HG03432 (cell line): ENCODE measurements around the gene CSH2.
"Not testable (repeated sequence)": the region's sequence is repeated elsewhere in the genome, so short reads cannot be mapped to it uniquely, and the experiment has no call there.

Experiments used
- ATAC-seq: cut with Tn5 transposase; IDR thresholded peaks from one replicate; pipeline ENCODE4 v1.9.1; 2021; ENCODE audit warnings: mild to moderate bottlenecking, moderate library complexity; ENCODE audit not compliant: unreplicated experiment

The CSH2 gene

DNA sequence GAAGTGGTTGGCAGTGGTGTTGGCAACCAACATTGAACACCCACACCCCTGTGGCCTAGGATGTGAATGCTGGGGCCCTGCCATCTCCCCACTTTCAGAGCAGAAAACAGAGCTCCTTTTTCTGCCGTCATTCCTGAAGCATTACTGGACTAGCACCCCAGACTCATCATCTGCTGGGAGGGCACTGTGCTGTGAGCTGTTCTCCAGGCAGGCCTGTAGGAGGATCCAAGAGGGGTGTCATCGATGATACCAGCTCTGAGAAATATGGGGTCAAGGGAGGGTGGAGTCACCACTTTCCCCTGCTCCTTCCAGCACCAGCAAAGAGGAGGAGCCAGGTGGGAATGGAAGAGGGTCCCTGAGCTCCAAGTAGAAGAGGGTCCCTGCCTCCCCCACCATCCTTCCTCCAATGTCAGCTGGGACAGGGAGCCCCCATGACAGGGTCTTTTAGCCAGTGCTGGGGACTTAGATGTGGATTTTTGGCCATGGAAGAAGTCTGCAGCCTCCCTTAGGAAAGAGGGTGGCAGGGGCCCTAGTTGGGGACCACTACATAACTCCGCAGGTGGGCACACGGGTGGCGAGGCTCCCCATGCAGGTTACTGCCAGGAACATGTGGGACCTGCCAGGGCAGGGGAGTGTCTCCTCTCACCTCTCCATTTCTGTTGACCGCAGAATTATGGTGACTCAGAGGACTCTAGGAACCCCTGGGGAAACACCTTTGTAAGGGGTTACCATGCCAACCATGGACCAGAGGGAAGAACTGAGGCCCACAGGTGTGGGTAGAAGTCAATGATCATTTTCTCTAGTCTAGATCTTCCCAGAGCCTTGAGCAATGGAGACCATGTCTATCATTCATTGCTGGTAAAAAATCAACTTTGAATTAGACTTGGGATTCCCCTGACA is 25.7 kb upstream of the CSH2 start:
- ATAC-seq, result not testable (repeated sequence)

DNA sequence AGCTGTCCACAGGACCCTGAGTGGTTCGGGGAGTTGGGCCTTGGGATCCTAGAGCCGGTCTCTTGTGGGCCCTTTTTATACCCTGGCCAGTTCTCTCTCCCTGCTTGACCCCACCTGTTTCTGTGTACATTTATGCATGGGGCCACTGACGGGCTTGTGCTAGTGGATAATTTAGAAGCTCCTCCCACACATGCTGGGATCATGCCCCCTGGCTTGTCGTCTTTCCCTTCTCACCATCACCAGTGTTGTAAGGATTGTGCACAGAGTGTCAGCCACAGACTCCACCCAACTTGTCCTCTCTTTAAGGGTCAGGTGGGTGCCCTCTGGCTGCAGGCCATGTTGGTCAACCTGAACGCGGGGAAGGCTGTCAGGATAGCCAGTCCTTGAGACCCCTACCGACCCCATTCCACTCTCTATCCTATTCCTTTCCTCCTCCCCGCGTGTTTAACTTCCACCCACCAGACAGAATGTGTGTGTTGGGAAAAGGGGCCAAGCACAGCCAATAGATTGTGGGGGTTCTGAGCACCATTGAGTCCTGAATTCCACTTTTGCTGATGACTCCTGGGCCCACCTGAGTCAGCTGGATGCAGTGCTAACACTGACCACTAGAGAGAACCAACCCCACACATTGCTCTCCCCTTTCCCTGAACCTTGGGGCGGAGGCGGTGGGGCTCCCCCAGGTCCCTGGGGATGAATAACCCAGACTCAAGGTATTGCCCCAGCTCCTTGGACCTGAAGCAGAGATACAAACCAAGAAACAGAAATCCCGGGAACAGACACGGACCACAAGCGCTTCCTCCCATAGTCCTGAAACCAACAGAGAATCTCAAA is 23.3 kb upstream of the CSH2 start, which contains the start of gene CSH1:
CSH1 (minus strand) TSS at position 51 of the 831 bp plus-strand sequence. CDS start 63 bp downstream, outside the sequence.
- ATAC-seq, result not testable (repeated sequence)

DNA sequence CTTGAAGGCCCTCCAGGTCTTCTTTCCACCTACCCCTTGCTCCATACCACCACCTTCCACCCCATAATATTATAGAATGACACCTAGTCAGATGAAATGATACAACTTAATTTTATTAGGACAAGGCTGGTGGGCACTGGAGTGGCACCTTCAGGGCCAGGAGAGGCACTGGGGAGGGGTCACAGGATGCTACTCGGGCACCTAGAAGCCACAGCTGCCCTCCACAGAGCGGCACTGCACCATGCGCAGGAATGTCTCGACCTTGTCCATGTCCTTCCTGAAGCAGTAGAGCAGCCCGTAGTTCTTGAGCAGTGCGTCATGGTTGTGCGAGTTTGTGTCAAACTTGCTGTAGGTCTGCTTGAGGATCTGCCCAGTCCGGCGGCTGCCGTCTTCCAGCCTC is 21.3 kb upstream of the CSH2 start:
- ATAC-seq, result not testable (repeated sequence)

DNA sequence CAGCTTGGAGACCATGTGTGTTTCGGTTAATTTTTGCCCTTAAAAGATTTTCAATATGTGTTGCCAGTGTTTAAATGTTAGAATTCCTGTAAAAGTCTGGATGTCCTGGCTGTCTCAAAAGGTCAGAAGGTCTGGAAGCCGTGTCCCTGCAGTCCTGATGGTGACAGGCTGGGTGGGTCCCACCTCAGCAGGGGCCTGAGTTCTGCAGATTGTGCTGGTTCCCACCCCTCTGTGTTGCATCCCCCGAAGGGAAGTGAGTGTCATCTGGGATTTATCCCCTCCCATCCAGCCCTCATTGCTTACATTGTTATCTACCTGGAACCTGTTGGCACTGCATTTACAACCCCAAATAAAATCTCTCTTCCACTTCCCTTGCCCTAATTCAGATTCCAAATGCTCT is 20.5 kb upstream of the CSH2 start:
- ATAC-seq, result not testable (repeated sequence)

DNA sequence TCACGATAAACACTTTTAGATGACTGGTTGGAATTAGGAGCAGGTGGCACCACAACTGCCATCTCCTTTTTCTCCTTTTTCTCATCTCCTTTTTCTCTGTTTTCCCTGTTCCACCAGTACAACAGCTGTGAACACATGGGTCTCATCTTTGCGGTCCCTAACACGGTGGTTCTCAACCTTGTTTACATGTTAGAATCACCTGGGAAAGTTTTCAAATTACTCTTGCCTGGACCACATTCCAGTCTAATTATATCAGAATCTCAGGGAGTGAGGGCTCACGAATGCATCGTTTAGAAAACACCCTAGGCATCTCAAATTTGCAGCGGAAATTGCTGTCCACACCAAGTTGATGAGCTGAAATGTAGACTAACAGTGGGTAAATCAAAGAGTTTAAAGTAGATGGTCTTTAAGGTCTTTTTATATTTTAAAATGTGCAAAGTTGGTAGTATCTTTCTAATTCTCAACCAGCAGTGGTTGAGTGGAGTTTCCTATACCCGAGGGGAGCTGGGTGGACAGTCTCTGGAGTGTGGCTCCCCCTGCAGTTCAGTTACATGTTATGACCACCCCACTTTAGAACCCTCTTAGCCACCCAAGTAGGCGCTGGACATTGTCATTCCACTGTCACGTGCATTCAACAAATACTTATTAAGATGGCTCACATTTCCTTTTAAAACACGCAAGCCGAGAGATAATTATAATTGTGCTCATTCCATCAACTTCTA is 19.0 kb upstream of the CSH2 start:
- not testable (repeated sequence) for ATAC-seq

DNA sequence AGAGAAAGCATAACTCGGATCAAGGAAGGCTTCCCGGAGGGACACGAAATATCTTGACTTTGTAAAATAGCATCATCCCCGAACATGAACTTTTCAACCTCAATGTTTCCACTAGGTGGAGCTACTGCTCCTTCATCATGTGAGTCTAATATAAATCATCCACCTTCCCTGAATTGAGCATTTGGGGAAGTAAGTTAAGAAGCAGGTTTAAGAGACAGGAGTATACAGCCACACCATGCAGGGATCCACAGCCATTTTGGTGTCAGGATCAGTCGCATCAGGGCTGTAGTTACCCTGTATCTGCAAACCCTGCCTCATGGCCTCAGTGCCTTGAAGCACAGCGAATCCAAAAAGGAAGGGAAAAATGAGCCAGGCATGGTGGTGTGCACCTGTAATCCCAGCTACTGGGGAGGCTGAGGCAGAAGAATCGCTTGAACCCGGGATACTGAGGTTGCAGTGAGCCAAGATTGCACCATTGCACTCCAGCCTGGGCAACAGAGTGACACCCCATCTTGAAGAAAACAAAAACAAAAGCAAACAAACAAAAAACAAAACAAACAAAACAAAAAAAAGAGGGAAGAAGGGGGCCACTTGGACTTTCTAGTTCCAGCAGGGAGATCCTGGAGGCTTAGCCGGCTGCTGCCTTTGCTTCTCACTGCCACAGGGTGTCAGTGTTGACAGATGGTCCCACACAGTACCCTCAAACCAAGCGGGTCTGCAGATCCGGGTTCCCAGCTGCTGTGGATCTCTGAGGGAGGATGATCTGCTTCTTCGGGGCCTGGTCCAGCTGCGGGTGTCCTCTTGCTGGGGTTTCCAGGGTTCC is 15.8 kb upstream of the CSH2 start:
- not testable (repeated sequence) for ATAC-seq

DNA sequence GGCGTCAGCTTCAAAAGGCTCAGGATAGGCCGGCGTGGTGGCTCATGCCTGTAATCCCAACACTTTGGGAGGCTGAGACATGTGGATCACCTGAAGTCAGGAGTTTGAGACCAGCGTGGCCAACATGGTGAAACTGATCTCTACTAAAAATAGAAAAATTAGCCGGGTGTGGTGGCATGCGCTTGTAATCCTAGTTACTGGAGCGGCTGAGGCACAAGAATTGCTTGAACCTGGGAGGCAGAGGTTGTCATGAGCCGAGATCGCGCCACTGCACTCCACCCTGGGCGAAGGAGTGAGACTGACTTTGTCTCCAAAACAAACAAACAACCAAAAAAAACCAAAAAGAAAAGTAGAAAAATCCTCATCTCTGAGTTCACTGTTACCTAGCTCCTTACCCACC is 11.6 kb upstream of the CSH2 start:
- ATAC-seq, result not testable (repeated sequence)

DNA sequence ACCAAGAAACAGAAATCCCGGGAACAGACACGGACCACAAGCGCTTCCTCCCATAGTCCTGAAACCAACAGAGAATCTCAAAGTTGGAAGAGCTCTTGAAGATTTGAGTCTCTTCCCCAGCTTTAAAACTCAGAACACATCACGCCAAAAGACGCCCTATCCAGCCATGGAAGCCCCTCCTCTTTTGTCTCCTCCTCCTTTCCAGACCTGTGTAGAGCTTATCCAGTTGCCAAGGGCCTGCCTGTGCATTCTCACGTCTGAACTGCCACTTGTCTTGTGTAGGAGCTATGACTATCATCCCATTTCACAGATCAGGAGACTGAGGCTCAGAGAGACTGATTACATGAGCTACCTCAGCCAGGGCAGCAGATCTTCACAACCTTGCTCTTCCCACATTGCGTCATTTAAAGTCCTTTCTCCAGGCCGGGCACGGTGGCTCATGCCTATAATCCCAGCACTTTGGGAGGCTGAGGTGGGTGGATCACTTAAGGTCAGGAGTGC is 9.2 kb upstream of the CSH2 start:
- not testable (repeated sequence) for ATAC-seq

DNA sequence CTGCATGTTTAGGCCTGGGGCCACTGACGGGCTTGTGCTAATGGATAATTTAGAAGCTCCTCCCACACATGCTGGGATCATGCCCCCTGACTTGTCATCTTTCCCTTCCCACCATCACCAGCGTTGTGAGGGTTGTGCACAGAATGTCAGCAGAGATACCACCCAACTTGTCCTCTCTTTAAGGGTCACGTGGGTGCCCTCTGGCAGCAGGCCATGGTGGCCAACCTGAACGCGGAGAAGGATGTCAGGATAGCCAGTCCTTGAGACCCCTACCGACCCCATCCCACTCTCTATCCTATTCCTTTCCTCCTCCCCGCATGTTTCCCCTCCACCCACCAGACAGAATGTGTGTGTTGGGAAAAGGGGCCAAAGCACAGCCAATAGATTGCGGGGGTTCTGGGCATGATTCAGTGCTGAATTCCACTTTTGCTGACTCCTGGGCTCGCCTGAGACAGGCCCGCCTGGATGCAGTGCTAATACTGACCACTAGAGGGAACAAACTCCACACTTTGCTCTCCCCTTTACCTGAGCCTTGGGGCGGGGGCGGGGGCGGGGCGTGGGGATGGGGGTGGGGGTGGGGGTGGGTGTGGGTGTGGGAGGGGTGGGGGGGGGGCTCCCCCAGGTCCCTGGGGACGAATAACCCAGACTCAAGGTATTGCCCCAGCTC is 8.6 kb upstream of the CSH2 start, which contains the start of gene GH2:
GH2 (minus strand) TSS at position 10 of the 667 bp plus-strand sequence. CDS start 143 bp downstream, outside the sequence.
- no peak for ATAC-seq

DNA sequence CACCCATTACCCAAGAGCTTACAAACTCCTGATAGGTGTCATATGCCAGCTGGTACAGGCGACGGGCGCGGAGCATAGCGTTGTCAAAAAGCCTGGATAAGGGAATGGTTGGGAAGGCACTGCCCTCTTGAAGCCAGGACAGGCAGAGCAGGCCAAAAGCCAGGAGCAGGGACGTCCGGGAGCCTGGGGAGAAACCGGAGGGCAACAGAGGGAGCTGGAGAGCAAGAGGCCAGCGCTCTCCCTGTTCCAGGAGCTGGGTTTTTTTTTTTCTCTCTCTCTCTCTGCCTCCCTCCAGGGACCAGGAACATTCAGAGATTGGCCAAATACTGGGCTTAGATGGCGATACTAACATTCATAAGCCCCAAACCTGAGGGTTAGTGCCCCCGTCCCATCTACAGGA is 7.9 kb upstream of the CSH2 start:
- ATAC-seq, result not testable (repeated sequence)

DNA sequence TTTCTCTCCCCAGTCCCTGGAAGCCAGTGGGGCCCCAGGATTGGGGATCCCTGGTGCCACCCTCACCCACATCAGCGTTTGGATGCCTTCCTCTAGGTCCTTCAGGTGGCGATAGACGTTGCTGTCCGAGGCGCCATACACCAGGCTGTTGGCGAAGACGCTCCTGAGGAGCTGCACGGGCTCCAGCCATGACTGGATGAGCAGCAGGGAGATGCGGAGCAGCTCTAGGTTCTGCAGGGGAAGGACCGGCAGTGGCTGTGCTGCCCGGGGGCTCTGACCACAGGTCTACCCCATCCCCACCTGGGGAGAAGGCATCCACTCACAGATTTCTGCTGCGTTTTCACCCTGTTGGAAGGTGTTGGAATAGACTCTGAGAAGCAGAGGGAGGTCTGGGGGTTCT is 7.2 kb upstream of the CSH2 start:
- ATAC-seq, result no peak

DNA sequence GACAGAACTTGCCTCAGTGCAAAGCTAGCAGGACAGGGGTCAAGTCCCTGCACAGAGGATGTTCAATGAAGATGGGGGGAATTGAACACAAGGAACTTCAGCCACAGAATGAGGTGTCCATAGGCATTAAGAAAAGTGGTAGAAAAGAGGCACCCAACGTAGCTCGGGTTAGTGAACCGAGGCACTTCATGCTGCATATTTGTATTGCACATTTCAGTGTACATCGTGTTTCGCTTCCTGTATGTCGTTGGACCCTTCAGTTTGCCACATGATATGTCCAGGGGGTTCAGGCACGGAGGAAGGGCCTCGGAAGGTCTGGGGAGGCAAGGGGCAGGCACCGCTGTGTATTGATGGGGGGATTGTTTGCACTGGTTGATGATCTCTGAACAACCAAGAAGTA is 4.9 kb upstream of the CSH2 start:
- not testable (repeated sequence) for ATAC-seq

DNA sequence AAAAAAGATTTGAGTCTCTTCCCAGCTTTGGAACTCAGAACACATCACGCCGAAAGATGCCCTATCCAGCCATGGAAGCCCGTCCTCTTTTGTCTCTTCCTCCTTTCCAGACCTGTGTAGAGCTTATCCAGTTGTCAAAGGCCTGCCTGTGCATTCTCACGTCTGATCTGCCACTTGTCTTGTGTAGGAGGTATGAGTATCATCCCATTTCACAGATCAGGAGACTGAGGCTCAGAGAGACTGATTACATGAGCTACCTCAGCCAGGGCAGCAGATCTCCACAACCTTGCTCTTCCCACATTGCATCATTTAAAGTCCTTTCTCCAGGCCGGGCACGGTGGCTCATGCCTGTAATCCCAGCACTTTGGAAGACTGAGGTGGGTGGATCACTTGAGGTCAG is 1.2 kb upstream of the CSH2 start:
- not testable (repeated sequence) for ATAC-seq

DNA sequence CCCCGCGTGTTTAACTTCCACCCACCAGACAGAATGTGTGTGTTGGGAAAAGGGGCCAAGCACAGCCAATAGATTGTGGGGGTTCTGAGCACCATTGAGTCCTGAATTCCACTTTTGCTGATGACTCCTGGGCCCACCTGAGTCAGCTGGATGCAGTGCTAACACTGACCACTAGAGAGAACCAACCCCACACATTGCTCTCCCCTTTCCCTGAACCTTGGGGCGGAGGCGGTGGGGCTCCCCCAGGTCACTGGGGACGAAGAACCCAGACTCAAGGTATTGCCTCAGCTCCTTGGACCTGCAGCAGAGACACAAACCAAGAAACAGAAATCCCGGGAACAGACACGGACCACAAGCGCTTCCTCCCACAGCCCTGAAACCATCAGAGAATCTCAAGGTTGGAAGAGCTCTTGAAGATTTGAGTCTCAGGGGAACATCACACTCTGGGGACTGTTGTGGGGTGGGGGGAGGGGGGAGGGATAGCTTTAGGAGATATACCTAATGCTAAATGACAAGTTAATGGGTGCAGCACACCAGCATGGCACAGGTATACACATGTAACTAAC is 667 bp upstream of the CSH2 start:
- not testable (repeated sequence) for ATAC-seq

DNA sequence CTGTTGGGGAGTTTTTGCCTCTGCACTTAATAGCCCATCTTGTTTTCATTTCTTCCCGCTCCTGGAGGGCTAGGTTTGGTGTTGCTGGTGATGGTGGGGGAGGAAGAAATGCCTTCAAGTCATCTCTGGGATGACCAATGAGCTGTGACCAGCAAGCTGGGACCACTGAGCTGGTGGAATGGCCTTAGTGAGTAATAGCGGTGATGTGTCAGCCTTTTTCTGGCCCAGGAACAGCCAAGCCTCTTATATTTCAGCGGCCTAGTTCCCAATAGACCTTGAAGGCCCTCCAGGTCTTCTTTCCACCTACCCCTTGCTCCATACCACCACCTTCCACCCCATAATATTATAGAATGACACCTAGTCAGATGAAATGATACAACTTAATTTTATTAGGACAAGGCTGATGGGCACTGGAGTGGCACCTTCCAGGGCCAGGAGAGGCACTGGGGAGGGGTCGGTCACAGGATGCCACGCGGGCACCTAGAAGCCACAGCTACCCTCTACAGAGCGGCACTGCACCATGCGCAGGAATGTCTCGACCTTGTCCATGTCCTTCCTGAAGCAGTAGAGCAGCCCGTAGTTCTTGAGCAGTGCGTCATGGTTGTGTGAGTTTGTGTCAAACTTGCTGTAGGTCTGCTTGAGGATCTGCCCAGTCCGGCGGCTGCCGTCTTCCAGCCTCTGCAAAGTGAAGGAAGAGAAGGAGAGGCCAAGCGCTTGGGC is 1.7 kb downstream of the CSH2 start:
- ATAC-seq, result not testable (repeated sequence)

DNA sequence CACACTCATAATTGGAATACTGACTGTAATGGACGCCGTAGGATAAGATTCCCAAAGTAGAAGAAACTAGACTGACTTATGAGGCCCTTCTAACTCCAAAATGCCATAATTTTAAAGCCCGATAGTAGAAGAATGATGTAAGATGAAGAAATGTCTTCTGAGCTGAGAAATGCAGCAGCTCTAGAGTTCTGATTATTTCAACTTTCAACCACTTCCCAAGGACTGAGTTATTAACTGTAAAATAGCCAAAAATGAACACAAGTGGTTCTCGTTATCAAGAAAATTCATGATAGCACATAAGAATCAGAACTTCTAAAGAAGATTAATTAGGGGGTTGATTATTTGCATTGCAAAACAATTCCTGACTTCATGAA is 3.2 kb downstream of the CSH2 start:
- ATAC-seq, result not testable (repeated sequence)

DNA sequence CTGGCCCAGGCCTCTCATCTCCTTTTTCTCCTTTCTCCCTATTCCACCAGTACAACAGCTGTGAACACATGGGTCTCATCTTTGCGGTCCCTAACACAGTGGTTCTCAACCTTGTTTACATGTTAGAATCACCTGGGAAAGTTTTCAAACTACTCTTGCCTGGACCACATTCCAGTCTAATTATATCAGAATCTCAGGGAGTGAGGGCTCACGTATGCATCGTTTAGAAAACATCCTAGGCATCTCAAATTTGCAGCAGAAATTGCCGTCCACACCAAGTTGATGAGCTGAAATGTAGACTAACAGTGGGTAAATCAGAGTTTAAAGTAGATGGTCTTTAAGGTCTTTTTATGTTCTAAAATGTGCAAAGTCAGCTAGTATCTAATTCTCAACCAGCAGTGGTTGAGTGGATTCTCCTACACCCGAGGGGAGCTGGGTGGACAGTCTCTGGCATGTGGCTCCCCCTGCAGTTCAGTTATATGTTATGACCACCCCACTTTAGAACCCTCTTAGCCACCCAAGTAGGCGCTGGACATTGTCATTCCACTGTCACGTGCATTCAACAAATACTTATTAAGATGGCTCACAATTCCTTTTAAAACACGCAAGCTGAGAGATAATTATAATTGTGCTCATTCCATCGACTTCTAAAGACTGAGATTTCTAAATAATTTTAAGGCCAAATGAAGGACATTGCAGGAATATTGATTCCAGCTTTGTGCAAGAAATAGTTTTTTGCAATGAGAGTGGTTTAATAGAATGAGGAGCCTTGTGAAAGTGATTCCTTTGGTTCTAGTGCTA is 3.8 kb downstream of the CSH2 start:
- not testable (repeated sequence) for ATAC-seq
